ENCODE data around the gene SLC22A15. TPM values are rescaled to one million over a fixed set of nuclear protein-coding genes. Genes with fewer than 3 reads are reported as not detected.
A peak's percentile ranks its signal among the peaks of the same experiment; 100 is the strongest.
"Not testable (repeated sequence)": the region's sequence is repeated elsewhere in the genome, so short reads cannot be mapped to it uniquely, and the experiment has no call there.

SLC22A15 gene
- 13.8 and 18.4 TPM in 2 replicates for total RNA-seq
- 9.8 TPM for polyA plus RNA-seq (2012)

DNA sequence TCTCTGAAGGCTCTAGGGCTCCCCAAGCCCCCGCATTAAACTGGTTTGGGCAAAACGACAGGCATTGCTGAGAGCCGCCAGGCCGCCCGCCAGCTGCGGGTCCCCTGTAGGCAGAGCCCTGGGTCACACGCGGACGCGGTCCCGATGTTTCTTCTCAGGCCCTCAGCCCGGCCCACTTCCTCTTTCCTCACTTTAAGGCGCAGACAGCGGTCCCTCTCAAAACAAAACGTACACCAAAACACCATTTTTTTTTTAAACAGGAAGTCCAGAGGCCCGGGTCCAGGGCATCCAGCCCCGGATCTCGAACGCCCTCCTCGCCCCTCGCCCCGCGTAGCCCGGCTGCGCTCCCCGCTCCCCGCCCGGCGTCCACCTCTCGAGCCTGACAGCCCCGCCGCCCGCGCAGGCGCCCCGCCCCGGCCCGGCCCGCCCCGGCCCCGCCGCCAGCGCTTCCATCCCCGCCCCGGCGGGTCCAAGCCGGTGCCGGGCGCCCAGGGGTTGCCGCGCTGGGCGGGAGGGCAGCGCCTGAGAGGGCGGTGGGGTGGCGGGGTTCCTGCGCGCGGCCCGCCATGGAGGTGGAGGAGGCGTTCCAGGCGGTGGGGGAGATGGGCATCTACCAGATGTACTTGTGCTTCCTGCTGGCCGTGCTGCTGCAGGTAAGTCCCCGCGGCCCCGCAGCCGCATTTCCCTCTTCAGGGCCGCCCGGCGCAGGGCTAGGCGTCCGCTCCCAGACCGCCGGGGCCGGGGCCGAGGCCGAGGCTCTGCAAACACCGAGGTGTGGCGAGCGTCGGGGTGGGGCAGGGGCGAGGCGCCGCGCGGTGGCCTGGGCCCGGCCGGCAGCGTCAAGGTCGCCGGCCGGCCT is at the start of gene SLC22A15:
Gene SLC22A15 (plus strand): TSS at position 452 of the 859 bp plus-strand sequence. CDS start 115 bp downstream, at position 567.
- DNase-seq (ENCODE audit: low read depth), result peak; percentile 77

DNA sequence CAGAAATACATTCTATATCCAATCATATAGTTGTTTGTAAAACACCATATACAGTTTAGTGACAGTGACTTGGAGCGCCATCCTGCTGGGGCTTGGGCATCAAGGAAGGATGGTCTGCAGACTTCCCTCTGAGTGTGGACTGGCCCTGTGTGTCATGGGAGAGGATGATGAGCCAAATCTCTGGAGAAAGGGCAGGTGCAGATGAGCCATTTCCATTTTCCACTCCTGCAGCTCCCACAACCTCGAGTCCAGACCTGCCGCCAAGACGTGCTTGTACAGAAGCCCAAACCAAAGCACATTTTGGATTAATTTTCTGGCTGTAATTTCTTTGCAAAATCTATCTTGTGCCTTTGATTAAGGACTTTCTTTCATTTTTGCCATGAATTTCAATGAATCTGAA is 48.3 kb upstream of the SLC22A15 start:
- peak; percentile 35 for DNase-seq (ENCODE audit: low read depth)

DNA sequence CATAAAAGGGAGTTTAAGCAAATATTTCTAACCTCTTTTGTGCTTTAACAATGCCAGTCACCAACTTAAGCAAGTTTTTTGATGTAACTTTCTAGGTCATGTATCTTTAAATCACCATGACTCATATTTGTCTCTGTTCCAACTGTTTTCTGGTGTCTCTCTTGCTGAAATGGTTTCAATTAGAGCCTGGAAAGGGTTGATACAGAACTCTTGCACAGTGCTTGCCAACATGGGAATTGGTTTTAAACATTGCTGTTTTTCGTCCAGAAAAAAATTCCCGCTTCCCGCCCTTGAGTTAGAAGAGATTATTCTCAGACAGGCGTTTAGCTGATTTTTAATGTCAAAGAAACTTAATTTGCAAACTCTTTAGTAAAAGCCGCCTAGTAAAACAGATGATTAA is 46.4 kb upstream of the SLC22A15 start:
- peak; percentile 62 for DNase-seq (ENCODE audit: low read depth)

DNA sequence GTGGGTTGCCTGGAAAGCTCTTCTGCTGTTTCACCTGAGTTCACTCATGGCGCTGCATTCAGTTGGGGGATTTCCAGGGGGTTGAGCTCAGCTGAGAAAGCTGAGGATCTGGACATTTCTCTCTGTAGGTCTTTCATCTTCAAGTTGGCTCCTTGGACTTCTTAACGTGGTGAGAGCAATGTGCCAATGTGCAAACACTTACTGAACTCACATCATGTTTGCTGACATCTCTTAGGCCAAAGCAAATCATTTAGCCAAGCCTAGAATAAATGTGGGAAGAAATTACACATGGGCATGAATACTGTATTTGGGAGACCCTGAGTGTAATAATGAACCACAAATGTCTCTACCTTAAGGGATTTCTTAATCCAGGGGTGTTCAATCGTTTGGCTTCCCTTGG is 42.7 kb upstream of the SLC22A15 start:
- no peak for DNase-seq (ENCODE audit: low read depth)

DNA sequence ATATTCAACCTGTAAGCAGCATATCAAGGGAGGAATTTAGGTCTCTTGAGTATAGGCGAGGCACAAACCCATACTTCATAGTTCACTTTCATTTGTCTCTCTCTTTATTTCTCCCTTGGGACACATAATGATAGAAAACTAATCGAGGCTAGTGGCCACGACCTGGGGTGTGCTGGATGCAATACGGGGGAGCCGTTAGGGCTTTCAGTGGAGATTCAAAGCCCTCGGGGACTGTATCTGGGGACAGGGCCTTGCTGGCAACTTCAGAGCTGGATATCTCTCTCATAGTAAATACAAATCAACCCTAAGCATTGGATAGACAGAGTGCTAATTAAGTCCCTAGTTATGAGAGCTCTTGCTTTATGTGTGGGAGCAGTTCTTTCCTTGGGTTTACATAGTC is 36.9 kb upstream of the SLC22A15 start:
- DNase-seq (ENCODE audit: low read depth), result no peak

DNA sequence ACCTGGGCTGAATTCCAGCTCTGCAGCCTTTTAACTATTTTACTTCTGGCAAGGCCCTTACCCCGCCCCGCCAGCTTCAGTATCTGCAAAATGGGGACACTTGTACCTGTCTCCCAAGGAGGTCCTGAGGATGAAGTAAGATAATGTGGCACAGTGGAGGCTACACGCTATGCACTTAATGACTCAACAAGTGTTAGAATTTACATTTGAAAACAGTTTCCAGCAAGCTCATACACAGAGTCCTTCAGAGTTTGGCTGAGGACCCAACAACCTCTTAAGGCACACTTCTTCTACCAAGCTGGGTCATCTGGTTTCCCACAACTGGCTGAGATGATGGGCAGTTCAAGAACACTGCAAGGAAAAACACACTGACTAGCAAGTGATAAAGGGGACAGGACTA is 30.2 kb upstream of the SLC22A15 start:
- DNase-seq (ENCODE audit: low read depth), result no peak

DNA sequence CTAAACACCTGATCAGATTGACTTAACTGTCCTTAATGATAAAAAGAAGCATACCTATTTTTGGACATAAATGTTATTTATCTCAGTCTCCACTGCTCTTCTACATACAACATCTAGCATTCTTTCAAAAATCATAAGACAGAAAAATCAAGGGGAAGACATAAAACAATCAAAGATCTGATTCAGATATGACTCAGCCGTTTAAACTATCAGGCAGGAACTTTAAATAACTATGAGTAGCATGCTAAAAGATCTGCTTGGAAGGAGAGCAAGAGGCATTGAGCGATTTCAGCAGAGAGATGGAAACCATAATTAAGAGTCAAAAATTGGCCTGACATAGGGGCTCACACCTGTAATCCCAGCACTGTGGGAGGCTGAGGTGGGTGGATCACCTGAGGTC is 27.2 kb upstream of the SLC22A15 start:
- DNase-seq (ENCODE audit: low read depth), result peak; percentile 45

DNA sequence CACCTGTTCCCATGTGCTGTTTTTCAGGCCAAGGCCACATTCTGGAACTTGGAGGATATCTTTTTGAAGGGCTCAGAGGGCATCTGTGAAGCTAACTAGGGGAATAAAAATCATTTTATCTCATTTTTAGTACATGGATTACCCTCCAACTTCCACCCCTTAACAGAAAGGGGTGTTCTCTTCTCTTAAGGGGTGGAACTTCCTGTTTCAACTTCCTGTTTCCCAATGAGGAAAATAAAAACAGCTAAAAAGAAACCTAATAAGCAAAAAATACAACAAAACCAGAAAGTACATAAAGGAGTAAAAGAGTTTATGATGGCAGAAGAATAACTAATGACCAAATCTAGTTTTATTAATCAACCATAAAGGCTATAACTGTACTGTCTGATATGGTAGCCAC is 24.8 kb upstream of the SLC22A15 start:
- no peak for DNase-seq (ENCODE audit: low read depth)

DNA sequence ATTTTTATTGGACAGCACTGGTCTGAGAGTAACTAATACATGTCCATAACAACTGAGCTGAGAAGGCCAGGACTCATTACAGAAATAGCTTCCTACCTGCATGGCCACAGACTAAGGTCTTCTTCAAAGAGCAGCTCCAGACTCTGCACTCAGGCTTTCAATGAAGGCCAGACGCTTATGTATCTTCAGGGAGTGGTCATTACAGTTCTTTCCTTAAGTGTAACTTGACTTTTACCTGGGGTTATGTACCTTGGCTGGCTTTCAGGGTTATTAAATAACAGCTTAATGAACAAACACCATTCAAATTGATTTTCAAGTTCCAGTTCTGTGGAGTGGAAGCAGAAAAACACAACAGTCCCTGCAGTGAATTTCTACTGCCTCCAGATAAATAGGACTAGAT is 23.8 kb upstream of the SLC22A15 start:
- no peak for DNase-seq (ENCODE audit: low read depth)

DNA sequence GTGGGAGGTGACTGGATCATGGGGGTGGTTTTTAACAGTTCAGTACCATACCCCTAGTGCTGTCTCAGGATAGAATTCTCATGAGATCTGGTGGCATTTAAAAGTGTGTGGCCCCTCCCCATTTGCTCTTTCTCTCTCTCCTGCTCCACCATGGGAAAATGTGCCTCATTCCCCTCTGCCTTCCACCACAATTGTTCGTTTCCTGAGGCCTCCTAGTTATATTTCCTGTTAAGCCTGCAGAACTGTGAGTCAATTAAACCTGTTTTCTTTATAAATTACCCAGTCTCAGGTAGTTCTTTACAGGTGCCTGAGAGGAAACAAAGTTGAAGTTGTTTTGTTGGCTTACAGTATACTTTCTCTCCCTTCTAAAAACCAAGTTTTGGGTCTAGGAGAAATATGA is 23.1 kb upstream of the SLC22A15 start:
- no peak for DNase-seq (ENCODE audit: low read depth)

DNA sequence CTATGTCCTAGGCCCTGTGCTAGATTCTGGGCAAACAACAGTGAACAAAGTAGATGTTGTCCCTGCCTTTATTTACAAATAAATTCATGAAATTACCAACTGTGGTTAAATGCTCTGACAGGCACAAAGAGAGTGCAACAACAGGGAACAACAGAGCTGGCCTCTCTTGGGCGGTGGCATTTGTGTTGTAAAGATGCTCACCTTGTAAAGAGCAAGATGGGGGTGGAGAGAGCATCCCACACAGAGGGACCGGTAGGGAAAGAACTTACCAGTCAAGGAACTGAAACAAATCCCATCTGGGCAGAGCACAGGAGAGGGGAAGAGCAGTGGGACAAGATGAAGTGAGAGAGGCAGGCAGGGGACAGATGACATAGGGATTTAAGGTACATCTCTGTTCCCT is 21.6 kb upstream of the SLC22A15 start:
- DNase-seq (ENCODE audit: low read depth), result no peak

DNA sequence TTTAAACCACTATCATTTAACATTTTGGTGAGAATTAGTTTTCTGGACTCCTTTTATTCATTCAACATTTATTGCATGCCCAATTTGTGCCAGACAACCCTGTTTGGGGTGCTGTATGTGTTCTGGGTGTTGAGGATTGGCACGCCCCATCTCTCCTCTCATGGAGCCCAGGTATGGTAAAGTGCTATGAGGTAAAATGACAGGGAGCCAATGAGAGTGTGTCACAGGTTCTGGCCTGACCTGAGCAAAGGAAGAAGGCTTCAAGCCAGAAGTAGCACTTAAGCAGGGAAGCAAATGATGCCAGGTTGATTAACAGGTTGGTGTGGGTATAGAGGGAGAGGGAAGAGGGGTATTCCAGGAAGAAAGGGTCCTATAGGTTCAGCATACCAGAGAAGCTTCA is 21.1 kb upstream of the SLC22A15 start:
- DNase-seq (ENCODE audit: low read depth), result no peak

DNA sequence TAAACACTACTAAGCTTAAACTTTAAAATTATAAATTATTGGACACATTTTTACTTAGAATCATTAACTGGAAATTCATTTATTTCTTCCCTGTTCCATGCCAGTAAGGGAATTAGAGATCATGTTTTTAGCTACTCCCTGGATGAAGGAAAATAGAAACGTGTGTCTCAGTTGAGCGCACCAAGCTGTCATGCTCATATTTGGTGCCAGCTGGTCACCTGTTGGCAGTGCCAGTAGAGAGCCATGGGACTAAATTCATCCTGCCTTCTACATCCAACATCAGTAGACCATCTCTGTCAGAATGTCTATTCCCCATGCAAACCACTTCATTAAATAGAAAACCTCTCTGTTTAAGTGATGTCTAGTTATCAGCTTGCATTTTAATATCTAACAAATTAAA is 17.4 kb upstream of the SLC22A15 start:
- no peak for DNase-seq (ENCODE audit: low read depth)

DNA sequence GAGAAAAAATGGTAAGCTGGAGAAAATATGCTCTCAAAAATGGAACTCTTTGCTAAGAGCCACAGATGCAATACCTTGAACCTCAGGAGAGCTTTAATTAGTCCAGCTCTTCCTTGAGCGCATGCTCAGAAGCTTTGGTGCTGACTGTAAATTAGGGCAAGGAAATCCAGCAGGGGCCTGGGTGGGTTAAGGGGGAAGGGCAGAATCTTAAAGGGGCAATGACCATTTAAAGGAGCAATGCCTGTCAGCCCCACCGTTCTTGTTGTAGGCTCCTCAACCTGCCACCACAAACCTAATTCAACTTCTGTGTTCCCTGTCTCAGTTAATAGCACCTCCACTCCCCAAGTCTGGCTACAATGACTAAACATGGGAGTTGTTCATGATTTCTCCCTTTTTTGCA is 6.8 kb upstream of the SLC22A15 start:
- peak; percentile 16 for DNase-seq (ENCODE audit: low read depth)

DNA sequence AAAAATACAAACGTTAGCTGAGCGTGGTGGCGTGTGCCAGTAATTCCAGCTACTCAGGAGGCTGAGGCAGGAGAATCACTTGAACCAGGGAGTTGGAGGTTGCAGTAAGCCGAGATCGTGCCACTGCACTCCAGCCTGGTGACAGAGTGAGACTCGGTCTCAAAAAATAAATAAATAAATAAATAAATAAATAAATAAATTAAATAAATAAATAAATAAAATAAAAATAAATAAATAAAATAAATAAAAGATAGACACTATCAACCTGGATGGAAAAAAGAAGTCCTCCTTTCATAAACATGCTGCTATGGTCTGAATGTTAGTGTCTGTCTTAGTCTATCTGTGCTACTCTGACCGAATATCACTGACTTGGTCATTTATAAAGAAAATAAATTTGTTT is 4.5 kb upstream of the SLC22A15 start:
- DNase-seq (ENCODE audit: low read depth), result not testable (repeated sequence)

DNA sequence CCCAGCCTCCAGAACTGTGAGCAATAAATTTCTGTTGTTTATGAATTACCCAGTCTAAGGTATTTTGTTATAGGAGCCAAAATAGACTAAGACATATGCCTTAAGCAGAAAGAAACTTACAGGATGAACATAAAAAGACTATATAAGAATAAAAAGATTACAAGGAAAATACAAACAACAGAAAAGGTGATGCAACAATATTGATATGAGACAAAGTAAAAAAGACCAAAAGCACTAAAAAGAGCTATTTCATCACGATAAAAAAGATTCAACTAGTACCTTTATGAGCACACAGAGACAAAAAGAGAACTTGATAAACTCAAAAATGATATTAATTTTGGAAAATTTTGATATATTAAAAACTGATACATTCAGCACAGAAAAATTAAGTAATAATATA is 3.2 kb upstream of the SLC22A15 start:
- no peak for DNase-seq (ENCODE audit: low read depth)

DNA sequence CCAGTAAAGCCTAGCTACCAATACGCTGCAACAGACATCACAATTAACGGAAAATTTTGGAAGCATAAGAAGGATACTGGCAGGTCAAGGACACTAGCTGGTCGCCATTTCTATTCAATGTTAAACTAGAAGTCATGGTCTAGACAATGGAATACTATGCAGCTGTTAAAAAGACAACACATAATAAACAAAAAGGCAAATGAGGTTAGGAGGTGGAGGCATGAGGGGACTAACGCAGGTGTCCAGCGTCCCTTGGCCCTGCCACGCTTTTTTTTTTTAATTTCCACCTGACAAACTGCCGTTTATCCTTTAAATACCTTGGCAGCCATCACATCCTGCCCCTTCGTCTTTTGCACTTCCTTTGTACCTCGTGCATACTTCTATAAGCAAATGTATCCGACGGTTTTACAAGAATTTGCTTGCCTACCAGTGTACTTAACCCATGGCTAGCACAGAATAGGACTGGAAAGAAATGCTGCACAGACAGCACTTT is 698 bp upstream of the SLC22A15 start:
- DNase-seq (ENCODE audit: low read depth), result no peak

DNA sequence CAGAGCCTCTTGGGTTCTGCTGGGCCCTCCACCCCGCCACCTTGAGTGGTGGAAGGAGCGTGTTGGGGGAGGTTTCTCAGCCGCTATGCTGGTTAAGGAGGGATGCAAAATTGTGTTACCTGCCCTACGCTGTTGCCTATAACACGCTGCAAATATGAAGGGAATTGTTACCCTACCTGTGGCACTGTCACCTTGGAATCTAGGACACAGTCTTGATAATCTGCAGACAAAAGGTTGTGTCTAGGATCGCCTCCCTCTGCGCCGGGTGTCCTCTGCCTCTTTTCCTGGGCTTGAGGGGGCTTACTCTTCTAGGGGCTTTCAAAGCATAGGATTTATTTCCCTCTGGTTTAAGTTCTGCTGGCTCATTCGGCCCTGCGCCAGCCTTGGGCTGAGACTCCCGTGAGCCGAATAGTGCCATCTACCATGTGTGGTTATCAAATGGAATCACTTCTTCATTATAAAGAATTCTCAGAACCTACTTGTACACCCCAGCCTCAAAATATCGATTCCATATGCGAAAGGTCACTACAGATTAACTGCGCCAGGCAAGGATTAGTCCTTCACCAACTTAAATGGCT is 697 bp downstream of the SLC22A15 start:
- peak; percentile 28 for DNase-seq (ENCODE audit: low read depth)

DNA sequence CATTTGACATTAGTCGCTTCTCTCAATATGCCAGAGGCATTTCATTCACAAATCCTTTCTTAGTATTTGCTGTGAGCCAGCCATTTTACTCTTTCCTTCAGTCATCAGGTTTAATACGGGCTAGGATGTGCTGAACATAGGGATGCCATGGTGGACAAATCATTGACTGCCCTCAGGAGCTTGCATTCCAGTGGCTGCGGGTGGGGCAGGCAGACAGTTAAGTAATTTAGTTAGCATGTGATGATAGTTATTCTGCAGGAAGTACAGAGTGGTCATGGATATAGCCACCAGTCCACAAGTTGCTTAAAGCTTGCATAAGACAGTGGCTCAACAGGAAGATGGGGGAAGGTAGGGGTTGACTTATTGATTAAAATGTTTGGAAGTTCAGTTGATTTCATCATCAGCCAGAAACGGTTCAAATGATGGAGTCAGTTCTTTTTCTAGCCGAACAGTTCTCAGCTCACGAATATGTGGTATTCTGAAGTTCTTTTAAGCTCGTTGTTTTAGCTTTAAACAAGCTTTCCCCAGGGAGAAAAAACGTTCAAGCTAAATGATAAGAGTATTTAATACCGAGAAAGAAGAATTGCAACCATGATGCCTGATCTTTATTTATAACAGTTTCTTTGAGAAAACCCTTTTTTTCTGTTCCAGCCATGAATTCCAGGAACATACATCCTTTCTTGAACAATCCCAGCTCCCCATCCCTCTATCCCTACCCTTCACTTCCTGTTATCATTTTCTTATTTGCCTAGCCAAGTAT is 1.4 kb downstream of the SLC22A15 start:
- DNase-seq (ENCODE audit: low read depth), result peak; percentile 86

DNA sequence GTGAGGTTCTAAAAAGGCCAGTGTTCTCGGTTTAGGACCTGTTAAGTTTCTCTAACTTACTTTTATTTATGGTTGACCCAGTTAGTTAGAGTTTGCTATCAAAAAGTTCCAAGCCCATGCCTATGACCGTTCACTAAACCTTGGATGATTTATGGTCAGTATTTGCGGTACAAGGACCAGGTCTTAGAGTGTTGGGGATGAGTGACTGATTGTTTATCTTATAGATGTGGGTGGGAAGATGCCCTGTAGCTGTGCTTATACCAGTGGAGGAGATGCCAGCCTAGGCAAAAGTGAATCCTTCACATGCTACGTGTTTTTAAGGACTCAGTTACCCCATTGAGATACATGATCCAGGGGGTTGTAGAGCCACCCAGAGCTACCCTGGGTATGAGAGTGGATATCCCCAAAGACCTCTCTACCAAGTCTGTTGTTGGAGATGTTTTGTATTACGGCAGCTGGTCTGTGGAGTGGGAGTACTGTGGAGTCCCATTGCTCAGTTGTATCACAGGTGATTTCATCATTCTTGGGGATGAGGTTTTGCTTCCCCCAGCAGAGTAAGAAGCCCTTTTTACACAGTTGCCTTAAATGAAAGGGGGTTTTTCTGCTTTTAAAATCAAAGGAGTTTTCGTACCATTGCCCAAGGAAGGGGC is 2.1 kb downstream of the SLC22A15 start:
- DNase-seq (ENCODE audit: low read depth), result peak; percentile 28

DNA sequence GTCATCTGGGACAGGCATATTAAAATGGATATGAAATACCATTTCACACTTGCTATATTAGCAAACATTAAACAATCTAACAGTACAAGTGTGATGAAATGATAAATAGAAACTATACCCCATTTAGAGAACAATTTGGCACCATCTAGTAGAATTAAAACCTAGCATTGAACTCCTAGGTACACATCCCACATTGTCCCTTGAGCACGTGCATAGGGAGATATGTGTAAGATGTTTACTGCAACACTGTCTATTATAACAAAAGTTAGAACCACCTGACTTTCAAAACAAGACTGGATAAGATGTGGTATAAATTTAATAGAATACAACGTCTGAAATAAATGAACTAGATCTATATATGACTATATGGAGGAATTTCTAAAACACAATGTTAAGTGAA is 3.8 kb downstream of the SLC22A15 start:
- DNase-seq (ENCODE audit: low read depth), result no peak
